Measurements from ENCODE around the gene AIP.

Gene AIP

GRCh38 chr11:67482827-67483798, at the start of gene AIP:
TSS of gene AIP (plus strand) at chr11:67483026. CDS start at chr11:67483159, 133 bp downstream.
- Histone ChIP-seq H3K9ac (peak within 1 kb of the TSS; percentile 79 to 93 (median 84)), H3K4me2 (peak within 1 kb of the TSS; percentile 91 to 100 (median 97)), H3K9me3 (replicated peaks in 1 of 11) (0 out of 22 replicates have a peak, but pooled peaks cover 0 to 1% (median 0%) of the 10 kb centered on the region in 11 experiments), H3K36me3 (peaks cover 16 to 23% (median 19%) of the 10 kb centered on the region in 11 experiments), H3K4me3 (peak within 1 kb of the TSS; percentile 60 to 78 (median 67)), H3K27ac (peak within 1 kb of the TSS; percentile 72 to 95 (median 89)), H3K4me1 (peaks cover 44 to 51% (median 48%) of the 10 kb centered on the region in 10 experiments), H3K27me3 (no peaks in the 10 kb centered on the region), H4K20me1 (peaks cover 19 to 45% (median 30%) of the 10 kb centered on the region in 11 experiments; a peak in 19 of 22 replicates)
- no peak for TF ChIP-seq Cebpa-rat (IDR thresholded peaks at IDR 0.05)

GRCh38 chr11:67433536-67434394, 49.1 kb upstream of the AIP start:
- H3K9ac ChIP-seq: peak overlapping the region; percentile 40 to 94 (median 83); a peak in 18 of 22 replicates
- peak overlapping the region in 8 of 11 experiments; percentile 5 to 97 (median 86); a peak in 11 of 22 replicates for H3K27ac ChIP-seq
- no peaks in the 10 kb centered on the region for H3K27me3 ChIP-seq
- H3K4me3 ChIP-seq: no peak overlapping the region
- H3K36me3 ChIP-seq: peaks cover 63 to 81% (median 68%) of the 10 kb centered on the region in 11 experiments
- H3K4me1 ChIP-seq: peaks cover 59 to 93% (median 82%) of the 10 kb centered on the region in 10 experiments
- no peaks in the 10 kb centered on the region for H3K9me3 ChIP-seq (replicated peaks in 1 of 11)
- no peak for TF ChIP-seq Cebpa-rat (IDR thresholded peaks at IDR 0.05)
- H3K4me2 ChIP-seq: peak overlapping the region; percentile 9 to 99 (median 97); a peak in 19 of 22 replicates
- peaks cover 12 to 85% (median 59%) of the 10 kb centered on the region in 11 experiments; a peak in 21 of 22 replicates for H4K20me1 ChIP-seq

- 0 out of 20 replicates have a peak overlapping the region, but pooled peaks of 1 of the 10 experiments have one; percentile 80 for H3K4me3 ChIP-seq
- peaks cover 63 to 84% (median 68%) of the 10 kb centered on the region in 11 experiments for H3K36me3 ChIP-seq
- H3K9me3 ChIP-seq (replicated peaks in 1 of 11): no peaks in the 10 kb centered on the region
- peak overlapping the region; percentile 88 to 99 (median 98) for H3K4me2 ChIP-seq
- H3K27me3 ChIP-seq: no peaks in the 10 kb centered on the region
- peaks cover 16 to 81% (median 53%) of the 10 kb centered on the region in 11 experiments; a peak in 21 of 22 replicates for H4K20me1 ChIP-seq
- no peak for TF ChIP-seq Cebpa-rat (IDR thresholded peaks at IDR 0.05)
- H3K4me1 ChIP-seq: peaks cover 60 to 94% (median 82%) of the 10 kb centered on the region in 10 experiments
- peak overlapping the region; percentile 14 to 94 (median 83); a peak in 19 of 22 replicates for H3K9ac ChIP-seq
- H3K27ac ChIP-seq: peak overlapping the region in 9 of 11 experiments; percentile 52 to 97 (median 89); a peak in 14 of 22 replicates
These were observed 48.4 kb upstream of the AIP start for GRCh38 chr11:67434395-67434881.

GRCh38 chr11:67435031-67435726, 47.6 kb upstream of the AIP start:
- H3K9ac ChIP-seq: peak overlapping the region; percentile 62 to 94 (median 83); a peak in 20 of 22 replicates
- peaks cover 60 to 94% (median 83%) of the 10 kb centered on the region in 10 experiments for H3K4me1 ChIP-seq
- H3K27me3 ChIP-seq: no peaks in the 10 kb centered on the region
- TF ChIP-seq Cebpa-rat (IDR thresholded peaks at IDR 0.05): no peak
- H3K4me3 ChIP-seq: peak overlapping the region in 8 of 10 experiments; percentile 68 to 80 (median 71); a peak in 15 of 20 replicates
- H3K36me3 ChIP-seq: peaks cover 59 to 86% (median 61%) of the 10 kb centered on the region in 11 experiments
- no peaks in the 10 kb centered on the region for H3K9me3 ChIP-seq (replicated peaks in 1 of 11)
- peak overlapping the region; percentile 88 to 99 (median 98) for H3K4me2 ChIP-seq
- peaks cover 20 to 83% (median 56%) of the 10 kb centered on the region in 11 experiments; a peak in 21 of 22 replicates for H4K20me1 ChIP-seq
- peak overlapping the region in 9 of 11 experiments; percentile 52 to 97 (median 89); a peak in 17 of 22 replicates for H3K27ac ChIP-seq

GRCh38 chr11:67435727-67436458, 46.9 kb upstream of the AIP start:
- peaks cover 67 to 97% (median 89%) of the 10 kb centered on the region in 10 experiments for H3K4me1 ChIP-seq
- H4K20me1 ChIP-seq: peaks cover 28 to 84% (median 63%) of the 10 kb centered on the region in 11 experiments; a peak in 21 of 22 replicates
- no peaks in the 10 kb centered on the region for H3K27me3 ChIP-seq
- TF ChIP-seq Cebpa-rat (IDR thresholded peaks at IDR 0.05): no peak
- peaks cover 52 to 86% (median 56%) of the 10 kb centered on the region in 11 experiments for H3K36me3 ChIP-seq
- peak overlapping the region in 10 of 11 experiments; percentile 29 to 97 (median 89); a peak in 19 of 22 replicates for H3K27ac ChIP-seq
- peak overlapping the region; percentile 88 to 99 (median 98) for H3K4me2 ChIP-seq
- no peaks in the 10 kb centered on the region for H3K9me3 ChIP-seq (replicated peaks in 1 of 11)
- peak overlapping the region in 9 of 10 experiments; percentile 47 to 80 (median 71); a peak in 17 of 20 replicates for H3K4me3 ChIP-seq
- H3K9ac ChIP-seq: peak overlapping the region; percentile 62 to 94 (median 83)

GRCh38 chr11:67436459-67437081, 46.3 kb upstream of the AIP start:
- peak overlapping the region in 9 of 11 experiments; percentile 52 to 97 (median 89); a peak in 19 of 22 replicates for H3K27ac ChIP-seq
- H3K4me3 ChIP-seq: peak overlapping the region; percentile 9 to 80 (median 70); a peak in 18 of 20 replicates
- peak overlapping the region; percentile 62 to 94 (median 83); a peak in 21 of 22 replicates for H3K9ac ChIP-seq
- H4K20me1 ChIP-seq: peaks cover 32 to 85% (median 66%) of the 10 kb centered on the region in 11 experiments; a peak in 21 of 22 replicates
- peaks cover 73 to 98% (median 95%) of the 10 kb centered on the region in 10 experiments for H3K4me1 ChIP-seq
- no peak for TF ChIP-seq Cebpa-rat (IDR thresholded peaks at IDR 0.05)
- H3K36me3 ChIP-seq: peaks cover 46 to 86% (median 50%) of the 10 kb centered on the region in 11 experiments
- no peaks in the 10 kb centered on the region for H3K27me3 ChIP-seq
- H3K4me2 ChIP-seq: peak overlapping the region; percentile 88 to 99 (median 98)
- H3K9me3 ChIP-seq (replicated peaks in 1 of 11): no peaks in the 10 kb centered on the region

Data from BLaER1 treated with 17β-estradiol and CSF1 and Interleukin-3, amounts not matched to agents 10 nM and 100 nM (cell line).